GM23338 (cell line): ENCODE results near the gene MLXIPL.

Source experiments
- CREB1 ChIP-seq: fragments of 250-450 bp; sonication (Bioruptor Pico); IDR thresholded peaks from 2 replicates; pipeline ENCODE4 v1.5.0; 2020; ENCODE audit warnings: low read depth, mild to moderate bottlenecking, moderate library complexity
- CTCF ChIP-seq, 2 experiments: fragments of 200-600 bp in 1 of 2; sonication (generic) in 1 of 2; conservative IDR thresholded peaks; 2 replicates each; pipeline versions ENCODE4 v1.5.1 to v1.6.1; 2016 to 2017; ENCODE audit warnings: antibody characterized with exemption in 2 of 2, low read depth in 2 of 2, mild to moderate bottlenecking in 2 of 2, moderate library complexity in 1 of 2
- EZH2 ChIP-seq: fragments of 200-600 bp; sonication (generic); IDR thresholded peaks from one replicate; pipeline ENCODE4 v1.8.0; 2017; ENCODE audit warnings: antibody characterized with exemption, mild to moderate bottlenecking, low read depth; ENCODE audit not compliant: unreplicated experiment
- EZH2phosphoT487 ChIP-seq: fragments of 200-600 bp; sonication (generic); IDR thresholded peaks from one replicate; pipeline ENCODE4 v1.8.1; 2018; ENCODE audit warnings: antibody characterized with exemption; ENCODE audit not compliant: unreplicated experiment
- JUNB ChIP-seq: IDR thresholded peaks from one replicate; pipeline ENCODE4 v1.6.1; 2016; ENCODE audit warnings: antibody characterized with exemption; ENCODE audit not compliant: unreplicated experiment
- POLR2AphosphoS5 ChIP-seq: IDR thresholded peaks from 2 replicates; pipeline ENCODE4 v1.6.1; 2016; ENCODE audit warnings: antibody characterized with exemption, low read depth
- REST ChIP-seq: IDR thresholded peaks from one replicate; pipeline ENCODE4 v1.6.1; 2018; ENCODE audit warnings: antibody characterized with exemption; ENCODE audit not compliant: unreplicated experiment
- STAT1 ChIP-seq: IDR thresholded peaks from one replicate; pipeline ENCODE4 v1.6.1; 2016; ENCODE audit warnings: antibody characterized with exemption; ENCODE audit not compliant: unreplicated experiment
- ZNF114 ChIP-seq: fragments of 250-450 bp; sonication (Bioruptor Pico); IDR thresholded peaks from 2 replicates; pipeline ENCODE4 v1.5.0; 2020; ENCODE audit warnings: mild to moderate bottlenecking, moderate library complexity
- ZNF331 ChIP-seq: fragments of 250-450 bp; sonication (Bioruptor Pico); IDR thresholded peaks from 2 replicates; pipeline ENCODE4 v1.5.0; 2020; ENCODE audit warnings: low read depth, mild to moderate bottlenecking, moderate library complexity

DNA sequence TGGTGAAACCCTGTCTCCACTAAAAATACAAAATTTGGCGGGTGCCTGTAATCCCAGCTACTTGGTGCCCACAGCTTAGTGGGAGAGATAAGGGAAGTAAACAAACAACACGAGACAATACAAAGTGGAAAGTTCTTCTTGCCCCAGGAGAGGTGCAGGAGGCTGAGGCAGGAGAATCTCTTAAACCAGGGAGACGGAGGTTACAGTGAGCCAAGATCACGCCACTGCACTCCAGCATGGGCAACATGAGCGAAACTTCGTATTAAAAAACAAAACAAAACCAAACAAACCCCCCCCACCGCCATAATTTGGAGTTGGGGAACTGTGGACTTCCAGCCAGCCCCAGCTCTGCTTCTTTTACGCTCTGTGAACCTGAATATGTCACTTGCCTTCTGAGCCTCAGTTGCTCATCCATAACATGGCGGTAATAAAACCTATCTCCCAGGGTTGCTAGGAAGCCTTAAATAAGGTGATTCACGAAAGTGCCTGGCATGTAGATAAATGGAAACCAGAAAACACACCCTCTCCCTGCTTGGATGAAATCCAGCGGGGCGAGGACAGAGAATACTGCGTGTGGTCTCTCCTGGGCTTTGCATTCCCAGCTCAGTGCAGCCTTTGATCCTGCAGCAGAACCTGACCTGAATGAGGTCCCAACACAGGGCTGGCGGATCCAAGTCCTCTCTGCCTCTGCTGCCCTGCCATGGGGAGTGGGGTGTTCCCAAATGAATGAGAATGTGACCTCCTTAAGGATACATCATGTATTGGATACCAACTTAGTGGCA is 10.2 kb downstream of the MLXIPL start:
- TF ChIP-seq CTCF (conservative IDR thresholded peaks at IDR 0.05; ENCODE audit: low read depth in 2 of 2) (no peak), EZH2 (no peak), ZNF331 (CRISPR knock-in tag) (no peak), POLR2AphosphoS5 (no peak), ZNF114 (CRISPR knock-in tag) (no peak), EZH2phosphoT487 (no peak), REST (no peak), CREB1 (CRISPR knock-in tag) (no peak), JUNB (no peak), STAT1 (no peak)
